Prostate gland (tissue), 2 donors: ENCODE measurements around the gene TMPRSS11E. TPM values are rescaled to one million over a fixed set of nuclear protein-coding genes. Genes with fewer than 3 reads are reported as not detected.
"Not testable (repeated sequence)": the region's sequence is repeated elsewhere in the genome, so short reads cannot be mapped to it uniquely, and the experiment has no call there.

Experiments used
- DNase-seq: peaks from one replicate; pipeline ENCODE4 v3.0.0-alpha.2; 2019; ENCODE audit warnings: low spot score
- H3K27ac ChIP-seq, 2 donors: fragments of 200-600 bp; sonication (generic); 2 replicates each; pipeline ENCODE4 v1.5.1; 2017 to 2019
- H3K27me3 ChIP-seq: fragments of 200-600 bp; sonication (generic); replicated peaks from 2 replicates; pipeline ENCODE4 v1.5.1; 2019; ENCODE audit not compliant: insufficient read depth
- H3K36me3 ChIP-seq, 2 donors: fragments of 200-600 bp; sonication (generic); 1 replicate in 1 of 2; 2 replicates in 1 of 2; pipeline versions ENCODE4 v1.5.1 to v1.8.1; 2017 to 2019
- H3K4me1 ChIP-seq: fragments of 200-600 bp; sonication (generic); replicated peaks from 2 replicates; pipeline ENCODE4 v1.5.1; 2019
- H3K4me3 ChIP-seq, 2 donors: fragments of 200-600 bp; sonication (generic); 2 replicates each; pipeline ENCODE4 v1.5.1; 2017 to 2019
- H3K9me3 ChIP-seq: fragments of 200-600 bp; sonication (generic); 2 replicates; pipeline ENCODE4 v1.5.1; 2017
- CTCF ChIP-seq, 4 experiments: fragments of 200-600 bp in 2 of 4; fragments of 450-650 bp in 2 of 4; sonication (generic) in 2 of 4; IDR thresholded peaks; 1 replicate in 3 of 4; 2 replicates in 1 of 4; pipeline ENCODE4 v1.5.1; 2016 to 2019; ENCODE audit warnings: antibody characterized with exemption in 4 of 4, mild to moderate bottlenecking in 2 of 4, moderate library complexity in 2 of 4
- POLR2A ChIP-seq: fragments of 450-650 bp; IDR thresholded peaks from one replicate; pipeline ENCODE4 v1.6.1; 2016; ENCODE audit warnings: antibody characterized with exemption, mild to moderate bottlenecking
- POLR2AphosphoS5 ChIP-seq: sonication (generic); formaldehyde crosslinking; IDR thresholded peaks from one replicate; pipeline ENCODE4 v1.6.1; 2017; ENCODE audit warnings: antibody characterized with exemption
- WGBS: methylation state at CpG from one replicate; pipeline ENCODE4 v1.1.5; 2018; 5-methylcytosine and 5-hydroxymethylcytosine counted together
- intact Hi-C: fragments of 100-400 bp; cut with DNase I; formaldehyde crosslinking; loops from one replicate; pipeline ENCODE4 v1.14.2; 2022
- total RNA-seq, 2 donors: library from RNA; depleted of rRNA; stranded (reverse); fragments of >200 nt; gene quantifications; one replicate each; pipeline ENCODE4 v1.1.0, GENCODE V29; 2016

The TMPRSS11E gene
- total RNA-seq: 1 to 10 TPM; 1.6 to 4.2 TPM

- H3K4me3 ChIP-seq: no peak within 1 kb of the TSS
- H3K36me3 ChIP-seq: no peaks in the 10 kb centered on the region
- no peaks in the 10 kb centered on the region for H3K9me3 ChIP-seq
- no peaks in the 10 kb centered on the region for H3K4me1 ChIP-seq
- no peak for DNase-seq
- TF ChIP-seq POLR2AphosphoS5: no peak
- TF ChIP-seq POLR2A: no peak
- no peak for TF ChIP-seq CTCF (IDR thresholded peaks at IDR 0.05)
- no peak within 1 kb of the TSS for H3K27ac ChIP-seq
- H3K27me3 ChIP-seq: no peaks in the 10 kb centered on the region
- 64% methylated on average over 3 of the region's 3 CpGs for WGBS
- intact Hi-C loops: no loop called here
These were observed at the start of gene TMPRSS11E for GRCh38 chr4:68447201-68447600. TSS of gene TMPRSS11E (plus strand) at chr4:68447463. CDS start at chr4:68447513, 50 bp downstream.

GRCh38 chr4:68399306-68399705, 48.0 kb upstream of the TMPRSS11E start:
- H3K27me3 ChIP-seq: no peaks in the 10 kb centered on the region
- DNase-seq: no peak
- H3K4me3 ChIP-seq: no peak overlapping the region
- no peaks in the 10 kb centered on the region for H3K9me3 ChIP-seq
- no peak overlapping the region for H3K27ac ChIP-seq
- no peaks in the 10 kb centered on the region for H3K36me3 ChIP-seq
- intact Hi-C loops: no loop called here
- no peaks in the 10 kb centered on the region for H3K4me1 ChIP-seq
- no peak for TF ChIP-seq CTCF (IDR thresholded peaks at IDR 0.05)
- TF ChIP-seq POLR2AphosphoS5: no peak
- no peak for TF ChIP-seq POLR2A
- 92% methylated on average over 4 of the region's 4 CpGs for WGBS

- no peak overlapping the region for H3K27ac ChIP-seq
- DNase-seq: no peak
- intact Hi-C loops: no loop called here
- H3K9me3 ChIP-seq: no peaks in the 10 kb centered on the region
- no peaks in the 10 kb centered on the region for H3K36me3 ChIP-seq
- H3K4me3 ChIP-seq: no peak overlapping the region
- no peaks in the 10 kb centered on the region for H3K4me1 ChIP-seq
- no peaks in the 10 kb centered on the region for H3K27me3 ChIP-seq
- TF ChIP-seq POLR2A: no peak
- TF ChIP-seq CTCF (IDR thresholded peaks at IDR 0.05): no peak
- no peak for TF ChIP-seq POLR2AphosphoS5
These were observed 46.0 kb upstream of the TMPRSS11E start for GRCh38 chr4:68401231-68401630.

GRCh38 chr4:68404153-68404552, 43.1 kb upstream of the TMPRSS11E start:
- H3K36me3 ChIP-seq: no peaks in the 10 kb centered on the region
- intact Hi-C loops: no loop called here
- H3K9me3 ChIP-seq: no peaks in the 10 kb centered on the region
- no peaks in the 10 kb centered on the region for H3K4me1 ChIP-seq
- TF ChIP-seq POLR2AphosphoS5 (no peak), POLR2A (no peak), CTCF (IDR thresholded peaks at IDR 0.05) (no peak)
- no peak for DNase-seq
- H3K27ac ChIP-seq: no peak overlapping the region
- H3K4me3 ChIP-seq: no peak overlapping the region
- 64% methylated on average over 2 of the region's 2 CpGs for WGBS
- H3K27me3 ChIP-seq: no peaks in the 10 kb centered on the region

- intact Hi-C loops, H3K36me3 ChIP-seq, DNase-seq, H3K4me1 ChIP-seq, H3K4me3 ChIP-seq, H3K27ac ChIP-seq, H3K9me3 ChIP-seq, H3K27me3 ChIP-seq: not testable (repeated sequence)
- 75% methylated on average over 13 of the region's 13 CpGs for WGBS
These were observed 41.4 kb upstream of the TMPRSS11E start for GRCh38 chr4:68405718-68406478.
